Osteocyte (in vitro differentiated cells): ENCODE data around the gene PACS1. TPM values are rescaled to one million over a fixed set of nuclear protein-coding genes. Genes with fewer than 3 reads are reported as not detected.

Experiments used
- DNase-seq: peaks from one replicate; pipeline ENCODE4 v3.0.0; 2021; ENCODE audit warnings: mixed read lengths; ENCODE audit not compliant: unreplicated experiment; ENCODE audit errors: extremely low spot score
- H3K27ac Mint-ChIP-seq: one replicate; pipeline ENCODE4 v1.8.0; 2021; ENCODE audit warnings: mild to moderate bottlenecking, mixed read lengths; ENCODE audit not compliant: unreplicated experiment
- H3K27me3 Mint-ChIP-seq: one replicate; pipeline ENCODE4 v1.8.0; 2021; ENCODE audit warnings: mixed read lengths; ENCODE audit not compliant: unreplicated experiment
- H3K36me3 Mint-ChIP-seq: one replicate; pipeline ENCODE4 v1.8.0; 2021; ENCODE audit warnings: mixed read lengths; ENCODE audit not compliant: unreplicated experiment
- H3K4me1 Mint-ChIP-seq: one replicate; pipeline ENCODE4 v1.8.0; 2021; ENCODE audit warnings: mixed read lengths; ENCODE audit not compliant: unreplicated experiment
- H3K4me3 Mint-ChIP-seq: one replicate; pipeline ENCODE4 v1.8.0; 2021; ENCODE audit warnings: mild to moderate bottlenecking, moderate library complexity, mixed read lengths; ENCODE audit not compliant: unreplicated experiment
- H3K9me3 Mint-ChIP-seq: one replicate; pipeline ENCODE4 v1.8.0; 2021; ENCODE audit warnings: mixed read lengths; ENCODE audit not compliant: unreplicated experiment
- total RNA-seq: library from RNA; stranded (reverse); gene quantifications from 2 replicates; pipeline ENCODE4 v1.2.1, GENCODE V29; 2021
- TF ChIP-seq, protein P1 (sequence below): fragments of 200-600 bp; sonication (generic); IDR thresholded peaks from 2 replicates; pipeline ENCODE4 v1.5.0; 2021; ENCODE audit warnings: antibody characterized with exemption, mild to moderate bottlenecking, moderate library complexity

PACS1 gene
- total RNA-seq, 1 donor from 2014 or later: 83.8 TPM

GRCh38 chr11:66071381-66071801, 1.3 kb downstream of the PACS1 start:
- H3K36me3 Mint-ChIP-seq: peaks cover 35% of the 10 kb centered on the region
- H3K4me3 Mint-ChIP-seq: peak overlapping the region; percentile 88
- peak overlapping the region; percentile 71 for H3K27ac Mint-ChIP-seq
- no peaks in the 10 kb centered on the region for H3K27me3 Mint-ChIP-seq
- TF ChIP-seq, protein P1, sequence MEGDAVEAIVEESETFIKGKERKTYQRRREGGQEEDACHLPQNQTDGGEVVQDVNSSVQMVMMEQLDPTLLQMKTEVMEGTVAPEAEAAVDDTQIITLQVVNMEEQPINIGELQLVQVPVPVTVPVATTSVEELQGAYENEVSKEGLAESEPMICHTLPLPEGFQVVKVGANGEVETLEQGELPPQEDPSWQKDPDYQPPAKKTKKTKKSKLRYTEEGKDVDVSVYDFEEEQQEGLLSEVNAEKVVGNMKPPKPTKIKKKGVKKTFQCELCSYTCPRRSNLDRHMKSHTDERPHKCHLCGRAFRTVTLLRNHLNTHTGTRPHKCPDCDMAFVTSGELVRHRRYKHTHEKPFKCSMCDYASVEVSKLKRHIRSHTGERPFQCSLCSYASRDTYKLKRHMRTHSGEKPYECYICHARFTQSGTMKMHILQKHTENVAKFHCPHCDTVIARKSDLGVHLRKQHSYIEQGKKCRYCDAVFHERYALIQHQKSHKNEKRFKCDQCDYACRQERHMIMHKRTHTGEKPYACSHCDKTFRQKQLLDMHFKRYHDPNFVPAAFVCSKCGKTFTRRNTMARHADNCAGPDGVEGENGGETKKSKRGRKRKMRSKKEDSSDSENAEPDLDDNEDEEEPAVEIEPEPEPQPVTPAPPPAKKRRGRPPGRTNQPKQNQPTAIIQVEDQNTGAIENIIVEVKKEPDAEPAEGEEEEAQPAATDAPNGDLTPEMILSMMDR: no peak
- H3K9me3 Mint-ChIP-seq: no peaks in the 10 kb centered on the region
- peak; percentile 34 for DNase-seq
- peaks cover 42% of the 10 kb centered on the region for H3K4me1 Mint-ChIP-seq

GRCh38 chr11:66072081-66072480, 2.0 kb downstream of the PACS1 start:
- H3K9me3 Mint-ChIP-seq: no peaks in the 10 kb centered on the region
- TF ChIP-seq, protein P1: no peak
- peak; percentile 17 for DNase-seq
- H3K27me3 Mint-ChIP-seq: no peaks in the 10 kb centered on the region
- H3K4me3 Mint-ChIP-seq: peak overlapping the region; percentile 88
- peaks cover 28% of the 10 kb centered on the region for H3K36me3 Mint-ChIP-seq
- H3K27ac Mint-ChIP-seq: peak overlapping the region; percentile 71
- peaks cover 44% of the 10 kb centered on the region for H3K4me1 Mint-ChIP-seq

GRCh38 chr11:66072518-66072917, 2.4 kb downstream of the PACS1 start:
- H3K27me3 Mint-ChIP-seq: no peaks in the 10 kb centered on the region
- H3K4me3 Mint-ChIP-seq: peak overlapping the region; percentile 36
- peaks cover 25% of the 10 kb centered on the region for H3K36me3 Mint-ChIP-seq
- peaks cover 48% of the 10 kb centered on the region for H3K4me1 Mint-ChIP-seq
- H3K9me3 Mint-ChIP-seq: no peaks in the 10 kb centered on the region
- peak overlapping the region; percentile 71 for H3K27ac Mint-ChIP-seq
- TF ChIP-seq, protein P1: no peak
- DNase-seq: peak; percentile 36

DNA sequence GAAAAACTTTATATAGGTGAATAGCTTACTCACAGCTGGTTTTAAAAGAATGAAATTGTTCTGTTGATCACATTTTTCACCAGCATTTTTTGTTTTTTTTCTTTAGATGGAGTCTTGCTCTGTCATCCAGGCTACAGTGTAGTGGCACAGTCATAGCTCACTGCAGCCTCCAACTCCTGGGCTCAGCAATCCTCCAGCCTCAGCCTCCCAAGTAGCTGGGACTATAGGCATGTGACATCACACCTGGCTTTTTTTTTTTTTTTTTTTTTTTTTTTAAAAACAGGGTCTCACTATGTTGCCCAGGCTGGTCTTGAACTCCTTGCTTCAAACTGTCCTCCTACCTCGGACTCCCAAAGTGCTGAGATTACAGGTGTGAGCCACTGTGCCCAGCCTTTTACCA, 3.6 kb downstream of the PACS1 start:
- H3K36me3 Mint-ChIP-seq: peaks cover 20% of the 10 kb centered on the region
- H3K27ac Mint-ChIP-seq: no peak overlapping the region
- H3K4me3 Mint-ChIP-seq: no peak overlapping the region
- H3K27me3 Mint-ChIP-seq: no peaks in the 10 kb centered on the region
- no peaks in the 10 kb centered on the region for H3K9me3 Mint-ChIP-seq
- H3K4me1 Mint-ChIP-seq: peaks cover 46% of the 10 kb centered on the region
- TF ChIP-seq, protein P1: no peak
- peak; percentile 11 for DNase-seq

- Mint-ChIP-seq H3K36me3 (peaks cover 14% of the 10 kb centered on the region), H3K4me1 (peaks cover 41% of the 10 kb centered on the region), H3K27me3 (no peaks in the 10 kb centered on the region), H3K27ac (no peak overlapping the region), H3K4me3 (no peak overlapping the region), H3K9me3 (no peaks in the 10 kb centered on the region)
- TF ChIP-seq, protein P1: no peak
- peak; percentile 53 for DNase-seq
Measured at GRCh38 chr11:66075273-66075672, 5.2 kb downstream of the PACS1 start.
